SU-DHL-6 (cell line): ENCODE data around the gene TMEM127.
A peak's percentile ranks its signal among the peaks of the same experiment; 100 is the strongest.

Experiments used
- H2AFZ ChIP-seq: fragments of 200-600 bp; sonication (generic); 2 replicates; pipeline ENCODE4 v1.6.1; 2014; ENCODE audit warnings: low read depth, mild to moderate bottlenecking, moderate library complexity, mixed read lengths, antibody characterized with exemption, low read length; ENCODE audit not compliant: severe bottlenecking
- H3F3A ChIP-seq: fragments of 200-600 bp; shearing (Covaris generic); 2 replicates; pipeline ENCODE4 v1.6.0; 2016; ENCODE audit warnings: antibody characterized with exemption, mild to moderate bottlenecking; ENCODE audit not compliant: insufficient read depth
- H3K27ac ChIP-seq: fragments of 200-600 bp; sonication (generic); 2 replicates; pipeline ENCODE4 v1.5.1; 2016; ENCODE audit warnings: low read depth, mild to moderate bottlenecking, low read length, moderate library complexity, mixed read lengths
- H3K27me3 ChIP-seq: fragments of 200-600 bp; sonication (generic), shearing (Covaris generic); 2 replicates; pipeline ENCODE4 v1.6.0; 2014; ENCODE audit warnings: mild to moderate bottlenecking, low read length
- H3K36me3 ChIP-seq: fragments of 200-600 bp; sonication (generic); 2 replicates; pipeline ENCODE4 v1.6.1; 2014; ENCODE audit warnings: mild to moderate bottlenecking, low read length, mixed read lengths
- H3K4me2 ChIP-seq: fragments of 300-600, 200-600 bp; shearing (Covaris generic), sonication (generic); 2 replicates; pipeline ENCODE4 v1.6.0; 2014; ENCODE audit warnings: low read length, low read depth, mild to moderate bottlenecking; ENCODE audit not compliant: poor library complexity, severe bottlenecking
- H3K4me3 ChIP-seq: fragments of 200-600 bp; sonication (generic); 2 replicates; pipeline ENCODE4 v1.5.1; 2014; ENCODE audit warnings: antibody characterized with exemption, low read length, mild to moderate bottlenecking, mixed read lengths; ENCODE audit not compliant: insufficient read depth, poor library complexity, severe bottlenecking
- H3K79me2 ChIP-seq: fragments of 200-600 bp; sonication (generic); 2 replicates; pipeline ENCODE4 v1.6.1; 2014; ENCODE audit warnings: mild to moderate bottlenecking, low read length, moderate library complexity; ENCODE audit not compliant: insufficient read depth
- H3K9ac ChIP-seq: fragments of 200-600 bp; sonication (generic); 2 replicates; pipeline ENCODE4 v1.7.0; 2014; ENCODE audit warnings: mild to moderate bottlenecking, low read length
- H3K9me2 ChIP-seq: fragments of 200-600 bp; sonication (generic); replicated peaks from 2 replicates; pipeline ENCODE4 v1.6.1; 2014; ENCODE audit warnings: low read length; ENCODE audit not compliant: insufficient read depth
- H3K9me3 ChIP-seq: fragments of 200-600 bp; sonication (generic); 2 replicates; pipeline ENCODE4 v1.6.1; 2014; ENCODE audit warnings: low read length, mixed read lengths; ENCODE audit not compliant: insufficient read depth
- H4K20me1 ChIP-seq: fragments of 200-600 bp; sonication (generic); 2 replicates; pipeline ENCODE4 v1.6.1; 2014; ENCODE audit warnings: low read depth, mild to moderate bottlenecking, antibody characterized with exemption, low read length, moderate library complexity, mixed read lengths
- EZH2phosphoT487 ChIP-seq: fragments of 200-600 bp; sonication (generic), shearing (Covaris generic); conservative IDR thresholded peaks from 2 replicates; pipeline ENCODE4 v1.6.1; 2018; ENCODE audit warnings: mild to moderate bottlenecking, antibody characterized with exemption, low read length, moderate library complexity, mixed read lengths
- TF ChIP-seq, protein P1 (sequence below): fragments of 200-600 bp; sonication (generic); IDR thresholded peaks from one replicate; pipeline ENCODE4 v1.5.1; 2017; ENCODE audit warnings: antibody characterized with exemption, mild to moderate bottlenecking, low read length, moderate library complexity; ENCODE audit not compliant: insufficient read depth, poor library complexity, severe bottlenecking

TMEM127 gene

DNA sequence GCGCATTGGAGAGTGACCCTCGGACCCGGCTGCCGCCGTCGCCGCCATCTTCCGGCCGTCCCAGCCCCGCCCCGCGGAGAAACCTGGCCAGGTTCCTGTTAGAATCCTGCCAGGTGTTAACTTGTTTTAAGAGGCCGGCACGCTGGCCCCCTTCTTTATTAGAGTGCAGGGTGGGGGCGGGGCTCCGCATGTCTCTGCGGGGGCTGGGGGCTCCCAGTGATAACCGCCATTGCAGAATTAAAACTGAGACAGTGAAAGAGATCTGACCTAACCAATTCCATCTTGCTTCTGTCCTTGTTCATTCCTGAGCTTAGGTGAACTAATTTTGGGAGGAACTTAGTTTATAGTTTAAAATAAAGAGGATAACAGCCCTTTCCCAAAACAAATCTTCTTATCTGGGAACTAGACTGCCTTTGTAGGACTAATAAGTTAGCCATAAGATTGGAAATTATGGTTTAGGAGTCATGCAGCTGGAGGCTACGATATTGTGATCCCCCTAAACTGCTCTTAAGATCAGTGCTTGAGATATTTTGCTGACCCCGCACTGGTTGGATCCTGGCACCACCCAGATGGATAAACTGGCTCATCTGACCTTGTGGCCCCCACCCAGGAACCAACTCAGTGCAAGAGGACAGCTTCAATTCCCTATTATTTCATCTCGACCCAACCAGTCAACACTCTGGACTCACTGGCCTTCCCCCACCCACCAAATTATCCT, 56.6 kb downstream of the TMEM127 start:
- Histone ChIP-seq H3K36me3 (0 out of 2 replicates have a peak, but pooled peaks cover 3% of the 10 kb centered on the region), H3K9me3 (no peaks in the 10 kb centered on the region), H4K20me1 (peaks cover 27% of the 10 kb centered on the region), H2AFZ (peak overlapping the region; percentile 65), H3F3A (peaks cover 8% of the 10 kb centered on the region), H3K9me2 (no peaks in the 10 kb centered on the region), H3K4me2 (peak overlapping the region; percentile 86), H3K27me3 (no peaks in the 10 kb centered on the region), H3K4me3 (peak overlapping the region; percentile 75), H3K9ac (peak overlapping the region; percentile 85), H3K27ac (peak overlapping the region; percentile 50), H3K79me2 (peaks cover 39% of the 10 kb centered on the region)
- TF ChIP-seq, protein P1, sequence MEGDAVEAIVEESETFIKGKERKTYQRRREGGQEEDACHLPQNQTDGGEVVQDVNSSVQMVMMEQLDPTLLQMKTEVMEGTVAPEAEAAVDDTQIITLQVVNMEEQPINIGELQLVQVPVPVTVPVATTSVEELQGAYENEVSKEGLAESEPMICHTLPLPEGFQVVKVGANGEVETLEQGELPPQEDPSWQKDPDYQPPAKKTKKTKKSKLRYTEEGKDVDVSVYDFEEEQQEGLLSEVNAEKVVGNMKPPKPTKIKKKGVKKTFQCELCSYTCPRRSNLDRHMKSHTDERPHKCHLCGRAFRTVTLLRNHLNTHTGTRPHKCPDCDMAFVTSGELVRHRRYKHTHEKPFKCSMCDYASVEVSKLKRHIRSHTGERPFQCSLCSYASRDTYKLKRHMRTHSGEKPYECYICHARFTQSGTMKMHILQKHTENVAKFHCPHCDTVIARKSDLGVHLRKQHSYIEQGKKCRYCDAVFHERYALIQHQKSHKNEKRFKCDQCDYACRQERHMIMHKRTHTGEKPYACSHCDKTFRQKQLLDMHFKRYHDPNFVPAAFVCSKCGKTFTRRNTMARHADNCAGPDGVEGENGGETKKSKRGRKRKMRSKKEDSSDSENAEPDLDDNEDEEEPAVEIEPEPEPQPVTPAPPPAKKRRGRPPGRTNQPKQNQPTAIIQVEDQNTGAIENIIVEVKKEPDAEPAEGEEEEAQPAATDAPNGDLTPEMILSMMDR: no peak
- no peak for TF ChIP-seq EZH2phosphoT487

GRCh38 chr2:96208143-96209010, 57.4 kb downstream of the TMEM127 start, which contains the start of gene STARD7:
STARD7 (minus strand) TSS chr2:96208827; CDS start chr2:96208434, 393 bp downstream.
- Histone ChIP-seq H3K9me3 (no peaks in the 10 kb centered on the region), H3K27ac (peak within 1 kb of the TSS; percentile 87), H2AFZ (peak within 1 kb of the TSS; percentile 65)

DNA sequence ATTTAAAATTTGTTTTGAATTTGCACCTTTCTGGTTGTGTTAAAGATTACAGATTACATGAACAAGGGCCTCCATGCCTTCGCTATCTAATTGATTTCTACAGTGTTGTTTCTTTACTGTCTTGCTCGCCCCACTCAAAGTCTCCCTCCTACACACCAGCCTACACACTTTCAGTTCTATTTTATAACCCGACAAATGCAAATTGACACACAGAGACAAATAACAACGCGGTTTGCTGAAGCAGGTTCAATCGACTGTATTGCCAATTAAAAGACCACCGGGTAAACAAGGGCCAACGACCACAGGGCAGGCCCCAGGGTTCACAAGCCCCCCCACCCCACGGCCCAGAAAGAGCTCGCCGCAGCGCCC, 58.0 kb downstream of the TMEM127 start:
- Histone ChIP-seq H3K4me3 (peak overlapping the region; percentile 80), H4K20me1 (peaks cover 38% of the 10 kb centered on the region), H3K27me3 (no peaks in the 10 kb centered on the region), H3K9me2 (no peaks in the 10 kb centered on the region), H3K27ac (peak overlapping the region; percentile 87), H2AFZ (no peak overlapping the region), H3K4me2 (peak overlapping the region; percentile 92), H3K9ac (peak overlapping the region; percentile 85), H3K9me3 (no peaks in the 10 kb centered on the region), H3F3A (peaks cover 14% of the 10 kb centered on the region), H3K36me3 (0 out of 2 replicates have a peak, but pooled peaks cover 9% of the 10 kb centered on the region), H3K79me2 (peaks cover 53% of the 10 kb centered on the region)
- TF ChIP-seq, protein P1: no peak
- TF ChIP-seq EZH2phosphoT487: no peak

More at GRCh38 chr2:96208143-96209010, 57.4 kb downstream of the TMEM127 start, which contains the start of gene STARD7:
- Histone ChIP-seq H3K27me3 (no peaks in the 10 kb centered on the region), H3K36me3 (0 out of 2 replicates have a peak, but pooled peaks cover 4% of the 10 kb centered on the region), H3K79me2 (peaks cover 47% of the 10 kb centered on the region), H3K4me3 (peak within 1 kb of the TSS; percentile 80), H3F3A (peaks cover 8% of the 10 kb centered on the region), H3K9ac (peak within 1 kb of the TSS; percentile 85), H3K9me2 (no peaks in the 10 kb centered on the region), H4K20me1 (peaks cover 32% of the 10 kb centered on the region), H3K4me2 (peak within 1 kb of the TSS; percentile 92)
- TF ChIP-seq, protein P1: no peak
- TF ChIP-seq EZH2phosphoT487: no peak
